ENCODE results near the gene AHCYL1.

DNA sequence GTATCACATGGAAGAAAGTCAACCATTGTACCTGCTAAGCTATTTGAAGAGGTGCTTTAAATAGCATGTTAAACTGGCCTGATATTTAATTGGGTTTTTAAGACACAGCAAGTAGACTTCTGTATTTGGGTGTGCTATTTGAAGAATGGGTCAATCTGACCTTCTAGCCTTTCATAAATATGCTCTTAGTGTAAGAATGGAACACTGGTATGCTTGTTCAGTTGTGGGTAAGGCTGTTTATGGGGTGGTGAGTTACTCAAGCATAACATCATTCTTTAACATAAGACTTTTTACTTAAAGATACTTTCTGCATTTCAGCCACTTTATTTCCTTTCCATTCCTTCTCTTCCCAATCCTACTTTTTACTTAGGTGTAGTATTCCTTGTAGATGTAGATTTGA is 21.4 kb downstream of the AHCYL1 start:
- no peak for TF ChIP-seq POLR2A (IDR thresholded peaks at IDR 0.05; ENCODE audit: low read length)
- no peak for TF ChIP-seq GATA1 (IDR thresholded peaks at IDR 0.05; ENCODE audit: low read depth, low read length)

Measured in erythroblast (primary cell).